ENCODE results near the gene SYT17.

GRCh38 chr16:19188406-19188805 is 20.4 kb downstream of the SYT17 start:
- no peak for TF ChIP-seq CTCF (conservative IDR thresholded peaks at IDR 0.05; ENCODE audit: low read depth, low read length)
- no peak for TF ChIP-seq EZH2 (IDR thresholded peaks at IDR 0.05; ENCODE audit: low read length, unreplicated experiment)
- no peak for TF ChIP-seq EZH2phosphoT487 (IDR thresholded peaks at IDR 0.05; ENCODE audit: borderline replicate concordance, low read length)
